GM23338 (cell line): Measurements from ENCODE around the gene CNIH1. TPM values are rescaled to one million over a fixed set of nuclear protein-coding genes. Genes with fewer than 3 reads are reported as not detected.

Source experiments
- ATAC-seq: fragments of 200-7000 bp; cut with Tn5 transposase; 3 replicates; pipeline ENCODE4 v1.9.1; 2020
- DNase-seq: peaks from one replicate; pipeline ENCODE4 v3.0.0-alpha.2; 2015; ENCODE audit warnings: low spot score
- H2AFZ ChIP-seq: fragments of 200-600 bp; sonication (generic); 2 replicates; pipeline ENCODE4 v1.8.0; 2016; ENCODE audit warnings: antibody characterized with exemption, mild to moderate bottlenecking, moderate library complexity
- H3F3A ChIP-seq: fragments of 200-600 bp; sonication (generic); replicated peaks from 2 replicates; pipeline ENCODE4 v1.8.0; 2017; ENCODE audit warnings: antibody characterized with exemption, mixed run types, low read depth
- H3K27ac ChIP-seq: fragments of 200-600 bp; sonication (generic); 2 replicates; pipeline ENCODE4 v1.6.1; 2016; ENCODE audit warnings: low read depth
- H3K27me3 ChIP-seq: fragments of 200-600 bp; sonication (generic); 2 replicates; pipeline ENCODE4 v1.8.0; 2016; ENCODE audit warnings: mild to moderate bottlenecking, mixed run types, moderate library complexity; ENCODE audit not compliant: insufficient read depth
- H3K36me3 ChIP-seq: fragments of 200-600 bp; sonication (generic); 2 replicates; pipeline ENCODE4 v1.8.0; 2016; ENCODE audit warnings: mild to moderate bottlenecking; ENCODE audit not compliant: insufficient read depth
- H3K4me1 ChIP-seq: fragments of 200-600 bp; sonication (generic); 2 replicates; pipeline ENCODE4 v1.8.0; 2016; ENCODE audit warnings: mild to moderate bottlenecking, moderate library complexity; ENCODE audit not compliant: insufficient read depth
- H3K4me2 ChIP-seq: fragments of 200-600 bp; sonication (generic); 2 replicates; pipeline ENCODE4 v1.7.1; 2017; ENCODE audit warnings: mixed run types
- H3K4me3 ChIP-seq: fragments of 200-600 bp; sonication (generic); 2 replicates; pipeline ENCODE4 v1.6.1; 2016; ENCODE audit warnings: mixed run types
- H3K79me2 ChIP-seq: fragments of 200-600 bp; sonication (generic); replicated peaks from 2 replicates; pipeline ENCODE4 v1.8.0; 2017; ENCODE audit warnings: mild to moderate bottlenecking; ENCODE audit not compliant: insufficient read depth
- H3K9me2 ChIP-seq: fragments of 200-600 bp; sonication (generic); 2 replicates; pipeline ENCODE4 v1.8.0; 2017; ENCODE audit not compliant: insufficient read depth
- H4K20me1 ChIP-seq: fragments of 200-600 bp; sonication (generic); replicated peaks from 2 replicates; pipeline ENCODE4 v1.8.0; 2017; ENCODE audit warnings: mild to moderate bottlenecking; ENCODE audit not compliant: insufficient read depth
- H3K27ac Mint-ChIP-seq: 2 replicates; pipeline ENCODE4 v1.8.0; 2020; ENCODE audit warnings: inconsistent platforms, mild to moderate bottlenecking, moderate library complexity, mixed read lengths
- H3K27me3 Mint-ChIP-seq: 3 replicates; pipeline ENCODE4 v1.8.0; 2022; ENCODE audit warnings: low read depth, mild to moderate bottlenecking, moderate library complexity, mixed read lengths, inconsistent platforms; ENCODE audit not compliant: insufficient read depth, poor library complexity
- H3K36me3 Mint-ChIP-seq: 3 replicates; pipeline ENCODE4 v1.8.0; 2021; ENCODE audit warnings: low read depth, mild to moderate bottlenecking, inconsistent platforms, moderate library complexity, mixed read lengths
- H3K4me1 Mint-ChIP-seq: 3 replicates; pipeline ENCODE4 v1.8.0; 2020; ENCODE audit warnings: mild to moderate bottlenecking, inconsistent platforms, mixed read lengths
- H3K4me3 Mint-ChIP-seq: 3 replicates; pipeline ENCODE4 v1.8.0; 2021; ENCODE audit warnings: moderate library complexity, mild to moderate bottlenecking, inconsistent platforms, mixed read lengths
- H3K9me3 Mint-ChIP-seq: 3 replicates; pipeline ENCODE4 v1.8.0; 2020; ENCODE audit warnings: moderate library complexity, mild to moderate bottlenecking, inconsistent platforms, mixed read lengths
- CREB1 ChIP-seq: fragments of 250-450 bp; sonication (Bioruptor Pico); IDR thresholded peaks from 2 replicates; pipeline ENCODE4 v1.5.0; 2020; ENCODE audit warnings: low read depth, mild to moderate bottlenecking, moderate library complexity
- CTCF ChIP-seq, 2 experiments: fragments of 200-600 bp in 1 of 2; sonication (generic) in 1 of 2; conservative IDR thresholded peaks; 2 replicates each; pipeline versions ENCODE4 v1.5.1 to v1.6.1; 2016 to 2017; ENCODE audit warnings: antibody characterized with exemption in 2 of 2, low read depth in 2 of 2, mild to moderate bottlenecking in 2 of 2, moderate library complexity in 1 of 2
- ETS1 ChIP-seq: IDR thresholded peaks from 2 replicates; pipeline ENCODE4 v1.6.1; 2016; ENCODE audit warnings: antibody characterized with exemption
- EZH2 ChIP-seq: fragments of 200-600 bp; sonication (generic); IDR thresholded peaks from one replicate; pipeline ENCODE4 v1.8.0; 2017; ENCODE audit warnings: antibody characterized with exemption, mild to moderate bottlenecking, low read depth; ENCODE audit not compliant: unreplicated experiment
- EZH2phosphoT487 ChIP-seq: fragments of 200-600 bp; sonication (generic); IDR thresholded peaks from one replicate; pipeline ENCODE4 v1.8.1; 2018; ENCODE audit warnings: antibody characterized with exemption; ENCODE audit not compliant: unreplicated experiment
- JUNB ChIP-seq: IDR thresholded peaks from one replicate; pipeline ENCODE4 v1.6.1; 2016; ENCODE audit warnings: antibody characterized with exemption; ENCODE audit not compliant: unreplicated experiment
- NANOG ChIP-seq: IDR thresholded peaks from 2 replicates; pipeline ENCODE4 v1.6.1; 2016; ENCODE audit warnings: antibody characterized with exemption, borderline replicate concordance
- POLR2AphosphoS5 ChIP-seq: IDR thresholded peaks from 2 replicates; pipeline ENCODE4 v1.6.1; 2016; ENCODE audit warnings: antibody characterized with exemption, low read depth
- REST ChIP-seq: IDR thresholded peaks from one replicate; pipeline ENCODE4 v1.6.1; 2018; ENCODE audit warnings: antibody characterized with exemption; ENCODE audit not compliant: unreplicated experiment
- STAT1 ChIP-seq: IDR thresholded peaks from one replicate; pipeline ENCODE4 v1.6.1; 2016; ENCODE audit warnings: antibody characterized with exemption; ENCODE audit not compliant: unreplicated experiment
- ZNF114 ChIP-seq: fragments of 250-450 bp; sonication (Bioruptor Pico); IDR thresholded peaks from 2 replicates; pipeline ENCODE4 v1.5.0; 2020; ENCODE audit warnings: mild to moderate bottlenecking, moderate library complexity
- ZNF331 ChIP-seq: fragments of 250-450 bp; sonication (Bioruptor Pico); IDR thresholded peaks from 2 replicates; pipeline ENCODE4 v1.5.0; 2020; ENCODE audit warnings: low read depth, mild to moderate bottlenecking, moderate library complexity
- ZNF462 ChIP-seq: fragments of 250-450 bp; sonication (Bioruptor Pico); IDR thresholded peaks from 2 replicates; pipeline ENCODE4 v1.5.0; 2020; ENCODE audit warnings: mild to moderate bottlenecking, moderate library complexity
- polyA plus RNA-seq: library from polyadenylated mRNA; unstranded; fragments of >200 nt; fragmentation: Nextera tagmentation; extraction: Ambion mirVana; gene quantifications from 2 replicates; pipeline ENCODE4 v1.2.1, GENCODE V29; 2016
- total RNA-seq: library from RNA; depleted of rRNA; stranded (reverse); fragments of >200 nt; shearing (Covaris generic); gene quantifications from 2 replicates; pipeline ENCODE4 v1.2.3, GENCODE V29; 2014

CNIH1 gene
- total and polyA plus RNA-seq, 2 experiments from 2014 or later: 135 to 172 TPM

GRCh38 chr14:54451961-54452360, 10.8 kb upstream of the CNIH1 start:
- Histone ChIP-seq H3K79me2 (no peaks in the 10 kb centered on the region), H3K36me3 (no peaks in the 10 kb centered on the region), H3F3A (no peaks in the 10 kb centered on the region), H3K4me3 (no peak overlapping the region), H4K20me1 (no peaks in the 10 kb centered on the region), H2AFZ (no peak overlapping the region), H3K27ac (no peak overlapping the region), H3K27me3 (no peaks in the 10 kb centered on the region), H3K4me2 (no peak overlapping the region), H3K9me2 (0 out of 2 replicates have a peak, but pooled peaks cover 6% of the 10 kb centered on the region), H3K4me1 (no peaks in the 10 kb centered on the region)
- TF ChIP-seq NANOG: no peak
- no peak for TF ChIP-seq ZNF114 (CRISPR knock-in tag)
- TF ChIP-seq CREB1 (CRISPR knock-in tag): no peak
- no peak for TF ChIP-seq EZH2
- no peak for TF ChIP-seq STAT1
- no peak for TF ChIP-seq ZNF462 (CRISPR knock-in tag)
- TF ChIP-seq ETS1: no peak
- TF ChIP-seq JUNB: no peak
- TF ChIP-seq POLR2AphosphoS5: no peak
- no peak for TF ChIP-seq EZH2phosphoT487
- TF ChIP-seq CTCF (conservative IDR thresholded peaks at IDR 0.05; ENCODE audit: low read depth in 2 of 2): no peak
- no peak for TF ChIP-seq REST
- TF ChIP-seq ZNF331 (CRISPR knock-in tag): no peak
- H3K4me1 Mint-ChIP-seq: peaks cover 2% of the 10 kb centered on the region; the same call in 1 of the 3 replicates
- no peaks in the 10 kb centered on the region for H3K9me3 Mint-ChIP-seq
- no peak for DNase-seq
- no peaks in the 10 kb centered on the region for H3K36me3 Mint-ChIP-seq
- no peak for ATAC-seq
- H3K4me3 Mint-ChIP-seq: no peak overlapping the region
- H3K27ac Mint-ChIP-seq: no peak overlapping the region
- H3K27me3 Mint-ChIP-seq: no peaks in the 10 kb centered on the region
